GM10248 (cell line): ENCODE data around the gene RBM20.
"Not testable (repeated sequence)": the region's sequence is repeated elsewhere in the genome, so short reads cannot be mapped to it uniquely, and the experiment has no call there.

Experiments
- CTCF ChIA-PET: fragments of 300-600 bp; sonication (Branson Sonifier 250); formaldehyde crosslinking; extraction: SDS; loops from one replicate; lab custom pipeline; 2021; ENCODE audit warnings: antibody characterized with exemption; lab: Yijun Ruan, JAX
- POLR2A ChIA-PET: fragments of 350-650 bp; sonication (Branson Sonifier 250); formaldehyde crosslinking; extraction: SDS; loops from one replicate; lab custom pipeline; 2020; ENCODE audit warnings: antibody characterized with exemption; lab: Yijun Ruan, JAX
- DNase-seq: peaks from one replicate; pipeline ENCODE4 v3.0.0; 2012; ENCODE audit errors: extremely low spot score
- CTCF ChIP-seq: IDR thresholded peaks from 2 replicates; pipeline ENCODE4 v1.5.1; 2012; ENCODE audit warnings: mild to moderate bottlenecking, low read depth; ENCODE audit errors: extremely low read depth, missing control alignments, control extremely low read depth

Gene RBM20

GRCh38 chr10:110661292-110661691 is 17.2 kb downstream of the RBM20 start:
- POLR2A ChIA-PET: no interaction called here
- DNase-seq: no peak
- no peak for TF ChIP-seq CTCF
- CTCF ChIA-PET: interaction anchor here (4.9 kb wide), 1 partner anchor 10 kb away, joined by 52 read pairs; no protein-coding TSS in a partner anchor

- POLR2A ChIA-PET: no interaction called here
- no peak for DNase-seq
- CTCF ChIA-PET: interaction anchor here (1.2 to 3.6 kb wide), 6 partner anchors 8 to 229 kb away, joined by 3 to 27 read pairs (median 4); no protein-coding TSS in a partner anchor
- no peak for TF ChIP-seq CTCF
Observed at GRCh38 chr10:110664483-110665420, 20.6 kb downstream of the RBM20 start.

GRCh38 chr10:110666259-110666658 is 22.1 kb downstream of the RBM20 start:
- CTCF ChIA-PET: interaction anchor here (0.7 to 2.2 kb wide), 9 partner anchors 9 to 1471 kb away, joined by 3 to 6 read pairs (median 3); no protein-coding TSS in a partner anchor
- POLR2A ChIA-PET: not testable (repeated sequence)

GRCh38 chr10:110666673-110667072 is 22.5 kb downstream of the RBM20 start:
- ChIA-PET CTCF (interaction anchor here (1.3 to 2.2 kb wide), 6 partner anchors 14 to 1471 kb away, joined by 3 to 6 read pairs (median 4); no protein-coding TSS in a partner anchor), POLR2A (no interaction called here)
- DNase-seq: no peak
- no peak for TF ChIP-seq CTCF

More at GRCh38 chr10:110666259-110666658, 22.1 kb downstream of the RBM20 start:
- not testable (repeated sequence) for DNase-seq

GRCh38 chr10:110667620-110668343 is 23.6 kb downstream of the RBM20 start:
- CTCF ChIA-PET: no interaction called here
- no peak for DNase-seq
- POLR2A ChIA-PET: no interaction called here
- TF ChIP-seq CTCF: no peak

GRCh38 chr10:110668443-110668842 is 24.3 kb downstream of the RBM20 start:
- TF ChIP-seq CTCF: no peak
- ChIA-PET CTCF (no interaction called here), POLR2A (no interaction called here)
- no peak for DNase-seq

- ChIA-PET CTCF (interaction anchor here (2.0 to 5.6 kb wide), 5 partner anchors 11 to 60 kb away, joined by 4 to 52 read pairs (median 27); no protein-coding TSS in a partner anchor), POLR2A (no interaction called here)
Observed at GRCh38 chr10:110670335-110670734, 26.2 kb downstream of the RBM20 start.

More at GRCh38 chr10:110670335-110670734, 26.2 kb downstream of the RBM20 start:
- TF ChIP-seq CTCF: no peak
- DNase-seq: no peak
